Measurements from ENCODE around the gene KYAT1. TPM values are rescaled to one million over a fixed set of nuclear protein-coding genes. Genes with fewer than 3 reads are reported as not detected.
A peak's percentile ranks its signal among the peaks of the same experiment; 100 is the strongest.

The KYAT1 gene
- total and polyA plus RNA-seq, 2 of the 13 experiments (the other 11 are each of a cell fraction or from before 2014, with no cell fraction given) = 9.2 to 46.5 TPM

DNA sequence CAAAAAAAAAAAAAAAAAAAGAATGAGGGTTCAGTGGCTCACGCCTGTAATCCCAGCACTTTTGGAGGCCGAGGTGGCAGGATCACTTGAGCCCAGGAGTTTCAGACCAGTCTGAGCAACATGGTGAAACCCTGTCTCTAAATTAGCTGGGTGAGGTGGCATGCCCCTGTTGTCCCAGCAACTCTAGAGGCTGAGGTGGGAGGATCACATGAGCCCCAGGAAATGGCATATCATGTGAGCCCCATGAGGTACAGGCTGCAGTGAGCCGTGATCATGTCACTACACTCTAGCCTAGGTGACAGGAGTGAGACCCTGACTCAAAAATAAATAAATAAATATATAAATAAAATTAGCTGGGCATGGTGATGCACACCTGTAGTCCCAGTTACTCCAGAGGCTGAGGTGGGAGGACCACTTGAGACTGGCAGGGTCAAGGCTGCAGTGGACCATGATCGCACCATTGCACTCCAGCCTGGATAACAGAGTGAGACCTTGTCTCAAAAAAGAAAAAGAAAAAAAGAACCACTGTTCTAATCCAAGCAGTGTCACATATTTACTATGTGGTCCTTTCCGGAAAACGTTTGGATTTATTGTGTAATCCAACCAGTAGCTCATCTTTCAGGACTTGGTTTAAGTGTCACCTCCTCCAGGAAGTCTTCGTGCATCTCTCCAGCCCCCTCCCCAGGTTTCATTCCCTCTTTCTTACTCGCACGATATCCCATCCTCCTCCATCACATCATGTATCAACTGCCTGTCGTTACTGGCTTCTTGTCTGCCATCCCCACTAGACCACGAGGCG is 39.9 kb downstream of the KYAT1 start (continued):
- TF ChIP-seq FOXJ3 (CRISPR knock-in tag; IDR thresholded peaks at IDR 0.05; ENCODE audit: borderline replicate concordance) (no peak), ZNF552 (CRISPR knock-in tag; IDR thresholded peaks at IDR 0.05; ENCODE audit: borderline replicate concordance) (no peak), NCOA2 (CRISPR knock-in tag; IDR thresholded peaks at IDR 0.05) (0 out of 2 replicates have a peak, but pooled peaks have one; percentile 51), PAF1 (CRISPR knock-in tag; IDR thresholded peaks at IDR 0.05) (no peak), NR2F6 (IDR thresholded peaks at IDR 0.05) (0 out of 2 replicates have a peak, but pooled peaks have one; percentile 16), NR2F6 (CRISPR knock-in tag; IDR thresholded peaks at IDR 0.05) (peak; percentile 32; the same call in 1 of the 2 replicates), NBN (conservative IDR thresholded peaks at IDR 0.05) (no peak), SIX4 (CRISPR knock-in tag; IDR thresholded peaks at IDR 0.05) (peak; percentile 73)

DNA sequence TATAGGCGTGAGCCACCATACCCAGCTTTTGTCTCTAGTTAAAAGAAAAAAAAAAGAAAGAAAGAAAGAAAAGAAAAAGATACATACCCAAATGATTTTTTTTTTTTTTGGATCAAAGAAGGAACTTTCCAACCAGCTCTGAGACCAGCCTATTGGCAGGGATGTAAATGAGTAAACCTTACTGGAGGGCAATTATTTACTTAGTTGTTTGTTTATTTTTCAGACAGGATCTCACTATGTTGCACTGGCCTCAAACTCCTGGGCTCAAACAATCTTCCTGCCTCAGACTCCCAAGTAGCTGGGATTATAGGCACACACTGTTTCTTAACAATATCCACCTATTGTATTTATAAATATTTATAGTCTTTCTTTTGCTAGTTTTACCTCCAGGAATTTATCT is 41.2 kb downstream of the KYAT1 start:
- no peak overlapping the region for H3K4me2 ChIP-seq (ENCODE audit: low read depth, low read length)
- no peak overlapping the region for H3K4me3 ChIP-seq (replicated peaks in 1 of 3; ENCODE audit: insufficient read depth in 1 of 3, low read depth in 2 of 3, low read length in 3 of 3)
- CTCF ChIA-PET (ENCODE audit: low intra/inter-chr PET ratio, low total read pairs) = no interaction called here
- H3K9me3 ChIP-seq (ENCODE audit: low read length) = no peaks in the 10 kb centered on the region
- in situ Hi-C loops (cut with HindIII; ENCODE audit: extremely low pct_ligation_motif_present, low pct_unique_long_range_greater_than_20kb) = no loop called here
- TF ChIP-seq FOXP1 (IDR thresholded peaks at IDR 0.05) (no peak), FOXP1 (CRISPR knock-in tag; IDR thresholded peaks at IDR 0.05) (peak; percentile 12; the same call in 1 of the 2 replicates), ZNF83 (CRISPR knock-in tag; IDR thresholded peaks at IDR 0.05; ENCODE audit: borderline replicate concordance) (no peak), ZNF737 (CRISPR knock-in tag; IDR thresholded peaks at IDR 0.05; ENCODE audit: borderline replicate concordance) (no peak), ZNF121 (CRISPR knock-in tag; IDR thresholded peaks at IDR 0.05) (peak; percentile 23; the same call in 1 of the 2 replicates), ZNF768 (CRISPR knock-in tag; IDR thresholded peaks at IDR 0.05) (no peak)
- TF ChIP-seq, protein P1, sequence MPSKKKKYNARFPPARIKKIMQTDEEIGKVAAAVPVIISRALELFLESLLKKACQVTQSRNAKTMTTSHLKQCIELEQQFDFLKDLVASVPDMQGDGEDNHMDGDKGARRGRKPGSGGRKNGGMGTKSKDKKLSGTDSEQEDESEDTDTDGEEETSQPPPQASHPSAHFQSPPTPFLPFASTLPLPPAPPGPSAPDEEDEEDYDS (CRISPR knock-in tag; IDR thresholded peaks at IDR 0.05) = no peak
- 100% methylated on average over 1 of the region's 1 CpG for WGBS (ENCODE audit: low lambda C conversion rate)
- POLR2A ChIA-PET = interaction anchor here (1.9 kb wide), 1 partner anchor 11 kb away, joined by 7 read pairs; the partner anchor contains the start of gene SPOUT1
- ATAC-seq = no peak
- H4K20me1 ChIP-seq (ENCODE audit: insufficient read depth, low read length) = peaks cover 2% of the 10 kb centered on the region; the same call in 1 of the 2 replicates
- no peak overlapping the region for H3K9ac ChIP-seq (ENCODE audit: insufficient read depth, low read depth, low read length)
- no peaks in the 10 kb centered on the region for H3K79me2 ChIP-seq (ENCODE audit: insufficient read depth, low read length)
- no peak overlapping the region for H3K27ac ChIP-seq (ENCODE audit: extremely low read length, insufficient read depth, low read length)
- H3K36me3 ChIP-seq (replicated peaks in 1 of 2; ENCODE audit: control insufficient read depth in 1 of 2, insufficient read depth in 2 of 2, low read length in 2 of 2) = peaks cover 5 to 21% of the 10 kb centered on the region in 2 experiments
- FAIRE-seq = no peak
- no TSS peak for BruUV-seq (replicated peaks)
- peaks cover 80% of the 10 kb centered on the region for H3K4me1 ChIP-seq (ENCODE audit: insufficient read depth, low read length)
- intact Hi-C loops (cut with micrococcal nuclease; ENCODE audit: unreplicated experiment) = no loop called here
- no peak for DNase-seq (ENCODE audit: low spot score)
- H3K27me3 ChIP-seq (ENCODE audit: control insufficient read depth in 1 of 2, insufficient read depth in 2 of 2, low read length in 2 of 2) = no peaks in the 10 kb centered on the region
- H2AFZ ChIP-seq (ENCODE audit: low read length) = no peak overlapping the region
